Endothelial cell (in vitro differentiated cells): Measurements from ENCODE around the gene PTPRE. TPM values are rescaled to one million over a fixed set of nuclear protein-coding genes. Genes with fewer than 3 reads are reported as not detected.
A peak's percentile ranks its signal among the peaks of the same experiment; 100 is the strongest.

ENCODE experiments used
- DNase-seq: peaks from one replicate; pipeline ENCODE4 v3.0.0; 2021; ENCODE audit warnings: low spot score
- H3K27ac Mint-ChIP-seq: one replicate; pipeline ENCODE4 v1.8.0; 2021; ENCODE audit warnings: mixed read lengths, inconsistent platforms; ENCODE audit not compliant: unreplicated experiment
- H3K27me3 Mint-ChIP-seq: one replicate; pipeline ENCODE4 v1.8.0; 2021; ENCODE audit warnings: mild to moderate bottlenecking, moderate library complexity, mixed read lengths, inconsistent platforms; ENCODE audit not compliant: unreplicated experiment
- H3K36me3 Mint-ChIP-seq: one replicate; pipeline ENCODE4 v1.8.0; 2021; ENCODE audit warnings: mild to moderate bottlenecking, low read depth, mixed read lengths, inconsistent platforms; ENCODE audit not compliant: unreplicated experiment
- H3K4me1 Mint-ChIP-seq: one replicate; pipeline ENCODE4 v1.8.0; 2021; ENCODE audit warnings: mild to moderate bottlenecking, mixed read lengths, inconsistent platforms; ENCODE audit not compliant: unreplicated experiment
- H3K4me3 Mint-ChIP-seq: one replicate; pipeline ENCODE4 v1.8.0; 2021; ENCODE audit warnings: mild to moderate bottlenecking, mixed read lengths, inconsistent platforms; ENCODE audit not compliant: unreplicated experiment
- H3K9me3 Mint-ChIP-seq: one replicate; pipeline ENCODE4 v1.8.0; 2021; ENCODE audit warnings: mixed read lengths, inconsistent platforms; ENCODE audit not compliant: unreplicated experiment
- CTCF ChIP-seq: fragments of 200-600 bp; sonication (generic); IDR thresholded peaks from one replicate; pipeline ENCODE4 v1.5.0; 2021; ENCODE audit warnings: antibody characterized with exemption; ENCODE audit not compliant: unreplicated experiment
- total RNA-seq: library from RNA; stranded (reverse); fragmentation: NEBNext Ultra II Directional; extraction: Animal tissue kit (Norgen Biotek cat#: 25700); gene quantifications from one replicate; pipeline ENCODE4 v1.2.1, GENCODE V29; 2021; ENCODE audit not compliant: unreplicated experiment

PTPRE gene
- total RNA-seq, 1 donor from 2014 or later = 117 TPM

GRCh38 chr10:127972751-127973357, 66.0 kb downstream of the PTPRE start:
- Mint-ChIP-seq H3K27me3 (no peaks in the 10 kb centered on the region), H3K36me3 (peaks cover 12% of the 10 kb centered on the region), H3K4me1 (peaks cover 89% of the 10 kb centered on the region), H3K9me3 (no peaks in the 10 kb centered on the region), H3K27ac (no peak overlapping the region), H3K4me3 (peak overlapping the region; percentile 9)
- DNase-seq = no peak
- TF ChIP-seq CTCF = no peak

GRCh38 chr10:127973791-127974311, 66.9 kb downstream of the PTPRE start:
- DNase-seq = no peak
- Mint-ChIP-seq H3K9me3 (no peaks in the 10 kb centered on the region), H3K36me3 (peaks cover 9% of the 10 kb centered on the region), H3K27ac (no peak overlapping the region), H3K4me3 (no peak overlapping the region), H3K4me1 (peaks cover 87% of the 10 kb centered on the region), H3K27me3 (no peaks in the 10 kb centered on the region)
- TF ChIP-seq CTCF = no peak

DNA sequence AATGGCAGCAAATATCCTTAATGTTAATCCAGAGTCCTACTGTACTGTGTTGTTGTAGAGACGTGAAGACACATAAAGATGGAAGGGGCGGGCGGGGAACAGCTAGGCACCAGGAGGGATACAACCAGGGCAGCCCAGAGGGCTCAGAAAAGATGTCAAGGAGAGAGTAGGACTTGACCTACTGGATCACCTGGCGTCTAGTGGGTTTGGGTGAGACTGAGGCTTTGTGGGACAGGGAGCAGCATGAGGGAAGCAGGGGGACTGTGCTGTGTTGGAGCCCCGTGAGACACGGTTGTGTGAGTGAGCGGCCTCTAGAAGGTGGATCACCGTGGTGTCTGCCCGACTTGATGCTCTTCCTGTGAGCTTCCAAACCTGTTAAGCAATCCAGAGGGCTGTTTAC, 68.0 kb downstream of the PTPRE start:
- Mint-ChIP-seq H3K27me3 (no peaks in the 10 kb centered on the region), H3K4me3 (no peak overlapping the region), H3K27ac (no peak overlapping the region), H3K36me3 (peaks cover 12% of the 10 kb centered on the region), H3K9me3 (no peaks in the 10 kb centered on the region), H3K4me1 (peaks cover 89% of the 10 kb centered on the region)
- no peak for DNase-seq
- no peak for TF ChIP-seq CTCF

DNA sequence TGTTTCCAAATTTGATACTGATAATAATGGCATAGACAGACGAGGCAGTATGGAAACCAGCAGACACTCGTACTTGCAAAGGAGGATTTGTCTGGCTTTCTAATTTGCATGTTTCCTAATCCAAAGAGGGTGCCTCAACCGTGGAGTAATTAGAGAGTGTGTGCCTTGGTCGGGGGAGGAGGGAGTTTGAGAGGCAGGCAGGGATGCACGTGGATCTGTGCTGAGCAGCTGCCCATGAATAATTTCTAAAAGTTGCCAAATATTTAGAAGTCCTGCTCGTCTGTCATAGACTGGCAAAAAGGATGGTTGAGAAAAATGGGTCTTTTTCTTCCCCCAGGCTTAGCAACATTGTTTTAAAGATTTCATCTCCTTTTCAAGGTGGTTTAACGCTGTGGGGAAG, 69.4 kb downstream of the PTPRE start:
- Mint-ChIP-seq H3K9me3 (no peaks in the 10 kb centered on the region), H3K27me3 (no peaks in the 10 kb centered on the region), H3K27ac (no peak overlapping the region), H3K4me3 (no peak overlapping the region), H3K4me1 (peaks cover 81% of the 10 kb centered on the region), H3K36me3 (peaks cover 11% of the 10 kb centered on the region)
- no peak for TF ChIP-seq CTCF
- no peak for DNase-seq

DNA sequence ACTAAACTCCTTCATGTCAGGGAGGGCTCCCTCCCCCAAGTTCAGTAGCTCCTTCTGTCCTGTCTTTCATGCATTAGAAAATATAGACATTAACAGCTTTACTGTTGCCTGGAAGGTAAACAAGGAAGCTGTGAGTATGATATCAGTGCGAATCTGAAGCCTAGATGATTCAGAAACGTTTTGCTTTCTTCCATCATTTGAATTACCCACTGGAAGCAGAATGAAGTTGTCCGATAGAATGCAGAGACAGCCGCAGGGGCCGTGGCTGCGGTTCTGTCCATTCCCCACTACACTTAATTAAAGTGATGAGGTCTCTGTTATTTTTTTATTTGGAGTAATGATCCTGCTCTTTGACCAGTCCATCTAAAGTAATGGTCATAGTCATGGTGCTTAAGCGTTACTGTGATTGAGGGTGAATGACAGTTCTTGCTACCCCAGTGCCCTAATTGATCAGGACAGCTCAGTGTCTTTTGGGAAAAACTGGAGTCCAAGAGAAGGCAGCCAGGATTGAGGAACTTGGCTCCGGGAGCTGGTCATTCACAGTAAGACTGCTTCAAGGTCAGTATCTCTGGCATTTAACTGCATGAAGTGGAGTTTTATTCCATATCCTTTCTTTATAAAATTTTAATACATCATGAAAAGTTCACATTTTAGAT, 69.9 kb downstream of the PTPRE start:
- peaks cover 13% of the 10 kb centered on the region for H3K36me3 Mint-ChIP-seq
- H3K27me3 Mint-ChIP-seq = no peaks in the 10 kb centered on the region
- TF ChIP-seq CTCF = no peak
- no peak for DNase-seq
- H3K27ac Mint-ChIP-seq = peak overlapping the region; percentile 68
- no peak overlapping the region for H3K4me3 Mint-ChIP-seq
- H3K4me1 Mint-ChIP-seq = peaks cover 76% of the 10 kb centered on the region
- no peaks in the 10 kb centered on the region for H3K9me3 Mint-ChIP-seq
